ENCODE data around the gene YWHAG.
A peak's percentile ranks its signal among the peaks of the same experiment; 100 is the strongest.

The YWHAG gene

DNA sequence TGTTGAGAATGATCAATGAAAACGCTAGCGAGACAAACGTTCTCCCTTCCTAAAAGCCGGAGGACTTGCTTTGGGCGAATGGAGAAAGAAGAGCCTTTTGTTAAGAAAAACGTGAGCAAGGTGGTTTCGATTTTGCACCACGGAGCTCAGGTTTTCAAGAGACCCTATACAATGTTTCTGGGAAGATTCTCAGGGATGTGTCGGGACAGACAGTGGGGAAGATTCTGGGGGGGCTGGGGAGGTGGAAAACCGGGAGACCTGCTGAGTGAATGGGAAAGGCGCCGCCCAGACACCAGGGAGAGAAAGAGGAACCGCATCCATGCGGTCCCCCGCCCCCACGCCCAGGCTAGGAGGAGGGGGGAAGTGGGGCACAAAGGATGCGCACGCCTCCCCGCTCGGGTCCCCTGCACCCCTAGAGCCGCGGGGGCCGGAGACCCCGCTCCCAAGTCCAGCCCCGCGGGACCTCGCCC, 745 bp downstream of the YWHAG start:
- Histone ChIP-seq H3K4me3 (ENCODE audit: low read depth, low read length) (peak overlapping the region; percentile 91), H3K27me3 (ENCODE audit: control insufficient read depth, insufficient read depth, low read length) (no peaks in the 10 kb centered on the region), H3K4me1 (ENCODE audit: control insufficient read depth, insufficient read depth, low read length) (peaks cover 10% of the 10 kb centered on the region), H3K9me3 (ENCODE audit: control insufficient read depth, insufficient read depth, low read depth, low read length) (peaks cover 9% of the 10 kb centered on the region; the same call in 1 of the 2 replicates), H3K9ac (ENCODE audit: low read length) (peak overlapping the region; percentile 98), H3K27ac (ENCODE audit: low read depth, low read length) (peak overlapping the region; percentile 98), H3K36me3 (ENCODE audit: control insufficient read depth, insufficient read depth, low read length) (peaks cover 46% of the 10 kb centered on the region)

DNA sequence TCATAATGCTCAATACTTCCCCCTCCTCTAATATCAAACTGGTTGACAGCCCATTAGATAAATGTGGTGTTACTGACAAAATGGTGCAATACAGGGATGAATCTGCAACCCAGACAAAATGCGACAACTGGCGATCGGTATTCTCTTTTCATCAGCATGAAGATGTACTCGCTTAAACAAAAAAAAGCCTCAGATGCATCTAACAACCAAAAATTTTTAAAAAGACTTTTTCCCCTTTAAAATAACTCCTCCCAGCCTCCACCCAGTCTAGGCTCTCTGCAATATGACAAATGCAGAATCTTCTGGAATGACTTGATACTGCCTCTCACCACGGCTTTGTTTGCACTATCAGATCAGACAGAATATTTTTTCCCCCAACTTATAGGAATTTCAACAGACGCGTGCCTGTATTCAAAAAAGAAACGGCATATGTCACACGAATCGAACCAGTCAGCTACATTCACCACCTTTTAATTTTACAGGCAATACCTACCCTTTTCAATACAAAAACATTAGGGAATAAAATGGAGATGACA, 1.2 kb downstream of the YWHAG start:
- peak overlapping the region; percentile 98 for H3K27ac ChIP-seq (ENCODE audit: low read depth, low read length)
- H3K4me1 ChIP-seq (ENCODE audit: control insufficient read depth, insufficient read depth, low read length): peaks cover 10% of the 10 kb centered on the region
- no peaks in the 10 kb centered on the region for H3K27me3 ChIP-seq (ENCODE audit: control insufficient read depth, insufficient read depth, low read length)
- H3K9ac ChIP-seq (ENCODE audit: low read length): peak overlapping the region; percentile 98
- peak overlapping the region; percentile 91 for H3K4me3 ChIP-seq (ENCODE audit: low read depth, low read length)
- H3K9me3 ChIP-seq (ENCODE audit: control insufficient read depth, insufficient read depth, low read depth, low read length): peaks cover 9% of the 10 kb centered on the region; the same call in 1 of the 2 replicates
- H3K36me3 ChIP-seq (ENCODE audit: control insufficient read depth, insufficient read depth, low read length): peaks cover 46% of the 10 kb centered on the region

- Histone ChIP-seq H3K9ac (ENCODE audit: low read length) (no peak overlapping the region), H3K27me3 (ENCODE audit: control insufficient read depth, insufficient read depth, low read length) (no peaks in the 10 kb centered on the region), H3K4me1 (ENCODE audit: control insufficient read depth, insufficient read depth, low read length) (peaks cover 10% of the 10 kb centered on the region), H3K36me3 (ENCODE audit: control insufficient read depth, insufficient read depth, low read length) (peaks cover 51% of the 10 kb centered on the region), H3K4me3 (ENCODE audit: low read depth, low read length) (peak overlapping the region; percentile 91), H3K9me3 (ENCODE audit: control insufficient read depth, insufficient read depth, low read depth, low read length) (peaks cover 11% of the 10 kb centered on the region; the same call in 1 of the 2 replicates), H3K27ac (ENCODE audit: low read depth, low read length) (no peak overlapping the region)
Observed at GRCh38 chr7:76356823-76357222, 2.0 kb downstream of the YWHAG start.

DNA sequence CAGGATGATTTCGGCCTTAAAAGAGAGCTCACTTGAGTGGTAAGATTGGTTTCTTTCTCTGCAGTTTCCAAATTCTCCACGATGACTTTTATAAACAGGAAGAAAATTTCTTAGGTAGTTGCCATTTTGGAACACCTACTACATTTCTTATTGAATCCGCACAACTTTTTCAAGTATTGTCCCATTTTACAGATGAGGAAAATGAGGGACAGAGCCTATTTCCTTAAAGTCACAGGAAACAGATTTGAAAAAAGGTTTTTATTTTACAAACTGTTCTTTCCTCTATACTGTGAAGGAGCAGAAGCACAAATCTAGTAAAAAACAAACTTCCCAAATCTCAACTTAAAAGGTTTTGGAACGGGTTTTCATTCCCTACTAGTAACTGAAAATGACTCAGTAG, 2.7 kb downstream of the YWHAG start:
- H3K4me1 ChIP-seq (ENCODE audit: control insufficient read depth, insufficient read depth, low read length): peaks cover 10% of the 10 kb centered on the region
- peaks cover 59% of the 10 kb centered on the region for H3K36me3 ChIP-seq (ENCODE audit: control insufficient read depth, insufficient read depth, low read length)
- H3K27me3 ChIP-seq (ENCODE audit: control insufficient read depth, insufficient read depth, low read length): no peaks in the 10 kb centered on the region
- peaks cover 16% of the 10 kb centered on the region; the same call in 1 of the 2 replicates for H3K9me3 ChIP-seq (ENCODE audit: control insufficient read depth, insufficient read depth, low read depth, low read length)
- no peak overlapping the region for H3K9ac ChIP-seq (ENCODE audit: low read length)
- H3K4me3 ChIP-seq (ENCODE audit: low read depth, low read length): no peak overlapping the region; the same call in 1 of the 2 replicates
- no peak overlapping the region for H3K27ac ChIP-seq (ENCODE audit: low read depth, low read length)

DNA sequence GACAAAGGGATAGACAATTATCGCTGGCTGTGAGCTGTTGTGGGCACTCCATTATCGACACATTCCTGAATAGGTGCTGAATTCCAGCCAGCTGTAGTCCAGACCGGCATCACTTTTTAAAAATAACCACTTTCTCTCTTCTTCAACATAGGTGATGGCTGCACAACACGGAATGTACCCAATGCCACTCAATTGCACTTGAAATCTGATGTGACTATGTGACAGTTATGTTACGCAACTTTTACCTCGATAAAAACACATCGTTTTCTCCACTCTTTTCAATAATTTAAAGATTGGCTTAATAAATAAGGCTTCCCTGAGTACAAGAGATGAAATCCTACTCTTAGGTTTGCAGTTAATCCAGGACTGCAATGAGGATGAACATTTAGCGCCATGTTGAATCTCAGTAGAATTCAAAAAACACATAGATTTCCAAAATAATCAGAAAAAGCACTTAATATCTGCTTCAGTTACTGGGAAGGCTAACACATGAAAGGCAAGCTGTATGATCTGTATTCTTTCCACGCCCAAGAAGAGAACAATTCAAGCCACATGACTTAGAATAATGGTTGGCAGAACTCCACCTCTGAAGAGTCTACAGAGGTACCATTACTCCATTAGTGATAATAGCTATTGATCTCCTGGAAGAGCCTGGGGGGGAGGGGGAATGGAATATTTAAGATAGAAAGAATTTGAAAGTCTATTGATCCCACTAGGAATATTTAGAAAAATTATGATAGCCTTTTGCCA, 3.6 kb downstream of the YWHAG start:
- Histone ChIP-seq H3K27ac (ENCODE audit: low read depth, low read length) (no peak overlapping the region), H3K4me3 (ENCODE audit: low read depth, low read length) (0 out of 2 replicates have a peak overlapping the region, but pooled peaks have one; percentile 6), H3K27me3 (ENCODE audit: control insufficient read depth, insufficient read depth, low read length) (no peaks in the 10 kb centered on the region), H3K4me1 (ENCODE audit: control insufficient read depth, insufficient read depth, low read length) (peaks cover 10% of the 10 kb centered on the region), H3K9me3 (ENCODE audit: control insufficient read depth, insufficient read depth, low read depth, low read length) (peaks cover 16% of the 10 kb centered on the region; the same call in 1 of the 2 replicates), H3K36me3 (ENCODE audit: control insufficient read depth, insufficient read depth, low read length) (peaks cover 68% of the 10 kb centered on the region), H3K9ac (ENCODE audit: low read length) (no peak overlapping the region)

GRCh38 chr7:76354516-76354915, 4.3 kb downstream of the YWHAG start:
- Histone ChIP-seq H3K27me3 (ENCODE audit: control insufficient read depth, insufficient read depth, low read length) (no peaks in the 10 kb centered on the region), H3K4me1 (ENCODE audit: control insufficient read depth, insufficient read depth, low read length) (peaks cover 5% of the 10 kb centered on the region), H3K4me3 (ENCODE audit: low read depth, low read length) (no peak overlapping the region), H3K27ac (ENCODE audit: low read depth, low read length) (no peak overlapping the region), H3K9me3 (ENCODE audit: control insufficient read depth, insufficient read depth, low read depth, low read length) (peaks cover 16% of the 10 kb centered on the region; the same call in 1 of the 2 replicates), H3K9ac (ENCODE audit: low read length) (no peak overlapping the region), H3K36me3 (ENCODE audit: control insufficient read depth, insufficient read depth, low read length) (peaks cover 74% of the 10 kb centered on the region)

DNA sequence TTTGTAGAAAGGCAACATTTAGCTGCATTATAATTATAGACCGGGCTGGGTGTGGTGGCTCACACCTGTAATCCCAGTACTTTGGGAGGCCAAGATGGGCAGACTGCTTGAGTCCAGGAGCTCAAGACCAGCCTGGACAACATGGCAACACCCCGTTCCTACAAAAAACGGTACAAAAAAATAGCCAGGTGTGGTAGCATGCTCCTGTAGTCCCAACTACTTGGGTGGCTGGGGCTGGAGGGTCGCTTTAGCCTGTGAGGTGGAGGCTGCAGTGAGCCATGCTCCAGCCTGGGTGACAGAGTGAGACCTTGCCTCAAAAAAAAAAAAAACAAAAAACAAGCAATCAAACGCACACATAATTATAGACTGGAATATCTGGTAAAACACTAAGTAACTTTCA, 5.0 kb downstream of the YWHAG start:
- Histone ChIP-seq H3K9ac (ENCODE audit: low read length) (no peak overlapping the region), H3K4me3 (ENCODE audit: low read depth, low read length) (no peak overlapping the region), H3K27ac (ENCODE audit: low read depth, low read length) (no peak overlapping the region), H3K27me3 (ENCODE audit: control insufficient read depth, insufficient read depth, low read length) (no peaks in the 10 kb centered on the region), H3K36me3 (ENCODE audit: control insufficient read depth, insufficient read depth, low read length) (peaks cover 78% of the 10 kb centered on the region), H3K4me1 (ENCODE audit: control insufficient read depth, insufficient read depth, low read length) (peaks cover 4% of the 10 kb centered on the region), H3K9me3 (ENCODE audit: control insufficient read depth, insufficient read depth, low read depth, low read length) (peaks cover 16% of the 10 kb centered on the region; the same call in 1 of the 2 replicates)

GRCh38 chr7:76352193-76352592, 6.6 kb downstream of the YWHAG start:
- H3K9me3 ChIP-seq (ENCODE audit: control insufficient read depth, insufficient read depth, low read depth, low read length): peaks cover 16% of the 10 kb centered on the region; the same call in 1 of the 2 replicates
- peaks cover 4% of the 10 kb centered on the region for H3K4me1 ChIP-seq (ENCODE audit: control insufficient read depth, insufficient read depth, low read length)
- no peak overlapping the region for H3K27ac ChIP-seq (ENCODE audit: low read depth, low read length)
- H3K36me3 ChIP-seq (ENCODE audit: control insufficient read depth, insufficient read depth, low read length): peaks cover 79% of the 10 kb centered on the region
- H3K27me3 ChIP-seq (ENCODE audit: control insufficient read depth, insufficient read depth, low read length): no peaks in the 10 kb centered on the region
- no peak overlapping the region for H3K9ac ChIP-seq (ENCODE audit: low read length)
- H3K4me3 ChIP-seq (ENCODE audit: low read depth, low read length): no peak overlapping the region

GRCh38 chr7:76351372-76351771, 7.4 kb downstream of the YWHAG start:
- H3K9me3 ChIP-seq (ENCODE audit: control insufficient read depth, insufficient read depth, low read depth, low read length): peaks cover 16% of the 10 kb centered on the region; the same call in 1 of the 2 replicates
- H3K36me3 ChIP-seq (ENCODE audit: control insufficient read depth, insufficient read depth, low read length): peaks cover 79% of the 10 kb centered on the region
- H3K9ac ChIP-seq (ENCODE audit: low read length): no peak overlapping the region
- H3K27ac ChIP-seq (ENCODE audit: low read depth, low read length): no peak overlapping the region
- no peaks in the 10 kb centered on the region; the same call in 1 of the 2 replicates for H3K4me1 ChIP-seq (ENCODE audit: control insufficient read depth, insufficient read depth, low read length)
- H3K4me3 ChIP-seq (ENCODE audit: low read depth, low read length): no peak overlapping the region
- no peaks in the 10 kb centered on the region for H3K27me3 ChIP-seq (ENCODE audit: control insufficient read depth, insufficient read depth, low read length)

DNA sequence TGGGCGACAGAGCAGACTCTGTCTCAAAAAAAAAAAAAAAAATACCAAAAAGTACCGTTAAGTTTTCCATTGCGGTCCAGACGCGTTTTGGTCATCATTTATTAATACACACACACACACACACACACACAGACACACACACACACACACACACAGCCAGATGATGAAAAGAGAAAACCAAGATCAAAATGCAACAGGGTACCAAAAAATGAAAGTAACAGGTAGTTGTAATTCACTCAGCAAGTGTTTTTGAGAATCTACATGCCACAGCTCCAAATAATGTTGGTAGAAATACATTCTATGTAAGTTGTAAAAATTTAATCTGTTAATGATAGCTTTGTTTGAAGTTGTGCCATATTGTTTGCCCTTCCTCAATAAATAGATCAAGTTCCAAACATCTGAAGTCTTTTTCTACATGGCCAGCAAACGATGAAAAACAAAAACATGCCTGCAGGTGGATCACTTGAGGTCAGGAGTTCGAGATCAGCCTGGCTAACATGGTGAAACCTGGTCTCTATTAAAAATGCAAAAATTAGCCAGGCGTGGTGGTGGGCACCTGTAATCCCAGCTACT, 9.4 kb downstream of the YWHAG start:
- H3K9me3 ChIP-seq (ENCODE audit: control insufficient read depth, insufficient read depth, low read depth, low read length): peaks cover 7% of the 10 kb centered on the region; the same call in 1 of the 2 replicates

GRCh38 chr7:76347710-76348109, 11.1 kb downstream of the YWHAG start:
- no peaks in the 10 kb centered on the region for H3K27me3 ChIP-seq (ENCODE audit: control insufficient read depth, insufficient read depth, low read length)
- H3K4me3 ChIP-seq (ENCODE audit: low read depth, low read length): no peak overlapping the region
- H3K9me3 ChIP-seq (ENCODE audit: control insufficient read depth, insufficient read depth, low read depth, low read length): peaks cover 7% of the 10 kb centered on the region; the same call in 1 of the 2 replicates
- H3K4me1 ChIP-seq (ENCODE audit: control insufficient read depth, insufficient read depth, low read length): no peaks in the 10 kb centered on the region
- no peak overlapping the region for H3K27ac ChIP-seq (ENCODE audit: low read depth, low read length)
- H3K36me3 ChIP-seq (ENCODE audit: control insufficient read depth, insufficient read depth, low read length): peaks cover 82% of the 10 kb centered on the region
- no peak overlapping the region for H3K9ac ChIP-seq (ENCODE audit: low read length)

More for the DNA sequence above, 9.4 kb downstream of the YWHAG start:
- no peak overlapping the region for H3K27ac ChIP-seq (ENCODE audit: low read depth, low read length)
- H3K4me1 ChIP-seq (ENCODE audit: control insufficient read depth, insufficient read depth, low read length): no peaks in the 10 kb centered on the region
- H3K27me3 ChIP-seq (ENCODE audit: control insufficient read depth, insufficient read depth, low read length): no peaks in the 10 kb centered on the region
- no peak overlapping the region for H3K9ac ChIP-seq (ENCODE audit: low read length)
- H3K36me3 ChIP-seq (ENCODE audit: control insufficient read depth, insufficient read depth, low read length): peaks cover 77% of the 10 kb centered on the region
- H3K4me3 ChIP-seq (ENCODE audit: low read depth, low read length): no peak overlapping the region

Data from HUES6 (cell line).